Measurements from ENCODE around the gene RPH3AL.
"Not testable (repeated sequence)": the region's sequence is repeated elsewhere in the genome, so short reads cannot be mapped to it uniquely, and the experiment has no call there.

RPH3AL gene

DNA sequence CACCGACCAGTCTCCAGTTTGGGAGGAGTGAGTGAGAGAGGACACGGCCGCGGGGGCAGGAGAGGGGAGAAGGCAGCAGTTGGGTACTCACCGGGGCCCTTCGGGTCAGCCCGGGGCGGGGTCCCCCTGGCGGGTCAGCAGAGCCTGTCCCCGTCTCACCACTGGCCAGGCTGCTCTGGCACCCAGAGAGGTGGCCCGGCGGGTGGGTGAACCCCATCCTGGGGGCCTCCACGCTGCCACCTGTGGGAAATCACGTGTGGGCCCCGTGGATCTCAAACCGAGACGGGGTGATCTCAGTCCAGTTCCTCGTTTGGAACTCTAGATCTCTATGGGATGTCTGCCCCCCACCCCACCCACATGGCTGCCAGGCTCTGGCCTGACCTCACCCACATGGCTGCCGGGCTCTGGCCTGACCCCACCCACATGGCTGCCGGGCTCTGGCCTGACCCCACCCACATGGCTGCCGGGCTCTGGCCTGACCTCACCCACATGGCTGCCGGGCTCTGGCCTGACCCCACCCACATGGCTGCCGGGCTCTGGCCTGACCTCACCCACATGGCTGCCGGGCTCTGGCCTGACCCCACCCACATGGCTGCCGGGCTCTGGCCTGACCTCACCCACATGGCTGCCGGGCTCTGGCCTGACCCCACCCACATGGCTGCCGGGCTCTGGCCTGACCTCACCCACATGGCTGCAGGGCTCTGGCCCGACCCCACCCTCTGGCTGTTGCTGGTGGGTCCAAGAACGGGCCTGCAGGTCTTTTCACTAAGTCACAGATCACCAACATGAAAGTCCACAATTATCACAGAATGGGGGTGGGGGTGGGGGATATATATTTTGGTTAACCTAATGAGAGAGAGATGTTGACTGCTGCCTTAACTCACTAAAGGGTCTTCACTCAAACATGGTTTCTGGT, 136.8 kb downstream of the RPH3AL start:
- not testable (repeated sequence) for DNase-seq

DNA sequence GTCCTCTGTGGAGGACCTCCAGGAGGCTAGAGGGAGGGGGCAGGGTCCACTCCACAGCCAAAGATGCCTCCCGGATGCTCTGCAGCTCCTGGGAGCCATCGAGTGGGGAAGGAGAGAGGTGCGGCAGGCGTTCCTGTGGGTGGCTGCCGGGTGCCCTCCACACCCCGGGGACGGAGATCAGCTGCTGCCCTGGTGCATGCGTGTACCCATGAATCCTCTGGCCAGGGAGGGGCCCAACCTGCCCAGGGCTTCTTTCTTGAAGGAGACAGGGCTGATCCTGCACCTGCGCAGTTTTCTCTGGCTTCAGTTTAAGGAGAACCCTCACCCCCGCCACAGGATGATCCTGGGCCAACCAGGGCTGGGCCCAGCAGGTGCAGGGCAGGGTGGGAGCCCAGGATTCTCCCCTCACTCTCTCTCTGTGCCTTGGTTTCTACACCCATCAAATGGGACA, 137.7 kb downstream of the RPH3AL start:
- DNase-seq, result no peak

DNA sequence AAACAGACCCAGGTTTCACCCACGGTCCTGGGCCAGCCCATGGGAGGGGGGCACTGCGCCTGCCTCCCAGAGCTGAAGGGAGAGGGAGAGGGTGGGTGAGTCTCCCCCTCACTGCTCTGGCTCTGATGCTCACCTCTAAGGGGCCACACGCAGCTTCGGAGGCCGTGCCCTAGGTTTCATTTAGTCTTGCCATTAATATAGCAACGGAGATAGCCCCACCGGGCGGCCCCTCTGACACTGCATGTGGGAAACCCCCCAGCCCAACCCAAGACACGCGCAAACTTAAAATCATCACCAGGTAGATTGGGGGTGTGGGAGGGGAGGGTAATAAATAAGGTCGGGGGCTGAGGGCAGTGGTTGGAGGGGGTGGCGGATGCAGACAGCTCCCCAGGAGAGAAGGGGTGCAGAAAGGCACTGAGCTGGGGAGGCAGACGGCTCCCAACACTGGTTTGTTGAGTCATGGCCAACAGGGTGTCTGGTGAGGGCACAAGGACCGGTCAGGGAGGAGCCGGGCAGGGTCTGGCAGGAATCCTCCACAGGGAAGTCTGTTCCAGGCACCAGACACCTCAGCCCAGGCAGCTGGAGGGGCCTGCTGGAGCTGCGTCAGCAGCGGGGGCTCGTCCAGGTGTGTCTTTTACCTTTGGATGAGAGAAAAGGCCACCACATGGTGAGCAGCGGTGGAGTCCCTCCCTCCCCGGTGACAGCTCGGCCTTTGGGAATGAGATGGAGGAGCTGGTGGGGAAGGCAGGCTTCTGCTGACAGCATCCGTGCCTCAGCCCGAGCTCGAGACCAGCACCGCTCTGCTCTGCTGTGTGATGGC, 139.1 kb downstream of the RPH3AL start:
- no peak for DNase-seq

- DNase-seq, result no peak
These were observed 142.2 kb downstream of the RPH3AL start for GRCh38 chr17:210402-210801.

GRCh38 chr17:208429-208828, 144.2 kb downstream of the RPH3AL start:
- DNase-seq, result no peak

DNA sequence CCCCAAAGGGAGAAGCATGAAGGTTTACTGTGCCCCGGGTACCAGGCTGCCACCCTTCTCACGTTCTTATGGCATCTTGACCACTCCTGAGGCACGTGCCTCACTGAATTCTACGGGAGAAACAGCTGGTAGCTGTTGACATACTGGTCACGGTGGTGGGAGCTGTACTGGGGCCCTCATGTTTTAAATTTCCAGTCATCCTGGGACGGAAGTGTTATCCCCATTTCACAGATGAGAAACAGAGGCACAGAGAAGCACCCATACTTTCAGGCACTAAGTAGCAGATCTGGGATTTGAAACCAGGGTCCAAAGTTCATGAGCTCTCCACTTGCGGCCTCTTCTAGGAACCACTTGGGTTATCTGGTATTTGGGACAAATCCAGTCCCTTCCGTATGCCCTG, 144.8 kb downstream of the RPH3AL start:
- DNase-seq, result no peak

DNA sequence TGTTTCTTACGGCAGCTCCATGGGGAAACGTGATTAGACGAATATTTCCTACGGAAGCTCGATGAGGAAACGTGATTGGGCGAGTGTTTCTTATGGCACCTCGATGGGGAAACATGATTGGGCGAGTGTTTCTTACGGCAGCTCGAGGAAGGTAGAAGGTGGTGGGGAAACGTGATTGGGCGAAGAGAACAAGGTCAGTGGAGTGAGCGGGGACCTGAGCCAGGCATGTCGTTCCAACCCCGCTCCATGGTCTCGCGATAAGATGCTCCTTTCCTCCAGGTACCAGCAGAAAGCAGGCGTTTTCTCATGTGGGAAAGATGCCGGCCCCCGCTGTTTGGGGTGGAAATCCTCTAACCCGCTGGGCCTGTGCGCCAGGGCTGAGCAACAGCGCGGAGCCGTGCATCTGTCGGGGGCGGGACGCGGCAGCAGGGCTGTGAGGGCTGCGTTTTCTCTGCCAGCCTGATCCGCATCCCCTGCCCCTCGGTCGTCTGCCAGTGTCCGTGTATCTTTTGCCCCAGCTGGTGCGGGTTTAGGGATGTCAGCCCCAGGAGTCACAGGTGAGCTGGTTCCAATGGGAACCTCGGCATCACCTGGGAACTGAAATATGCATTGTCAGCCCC, 145.6 kb downstream of the RPH3AL start:
- no peak for DNase-seq

- DNase-seq, result not testable (repeated sequence)
These were observed 146.1 kb downstream of the RPH3AL start for GRCh38 chr17:206484-206883.

- no peak for DNase-seq
These were observed 146.8 kb downstream of the RPH3AL start for GRCh38 chr17:205817-206216.

GRCh38 chr17:205148-205669, 147.4 kb downstream of the RPH3AL start:
- no peak for DNase-seq

GRCh38 chr17:204427-205147, 148.0 kb downstream of the RPH3AL start:
- DNase-seq, result no peak

GRCh38 chr17:202501-202951, 150.1 kb downstream of the RPH3AL start:
- DNase-seq, result no peak

DNA sequence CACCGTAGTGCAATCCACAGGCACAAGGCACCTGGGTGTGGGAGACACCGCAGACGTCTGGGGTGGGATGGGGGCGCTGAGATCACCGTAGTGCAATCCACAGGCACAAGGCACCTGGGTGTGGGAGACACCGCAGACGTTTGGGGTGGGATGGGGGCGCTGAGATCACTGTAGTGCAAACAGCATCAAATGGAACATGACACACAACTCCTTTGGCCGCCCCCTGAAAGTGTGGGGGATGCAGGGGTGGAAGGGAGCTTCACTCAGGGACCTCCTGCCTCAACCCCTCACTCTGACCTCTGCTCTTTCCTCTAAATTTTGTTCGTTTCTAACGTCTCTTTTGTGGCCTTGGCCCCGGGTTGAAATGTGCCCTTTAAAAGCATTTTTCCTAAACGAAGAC, 150.9 kb downstream of the RPH3AL start:
- not testable (repeated sequence) for DNase-seq

- DNase-seq, result not testable (repeated sequence)
These were observed 151.3 kb downstream of the RPH3AL start for GRCh38 chr17:201257-201656.

GRCh38 chr17:200586-200985, 152.0 kb downstream of the RPH3AL start:
- DNase-seq, result no peak

GRCh38 chr17:199806-200545, 152.6 kb downstream of the RPH3AL start:
- DNase-seq, result no peak

- DNase-seq, result no peak
These were observed 153.4 kb downstream of the RPH3AL start for GRCh38 chr17:199191-199604.

GRCh38 chr17:198225-198624, 154.4 kb downstream of the RPH3AL start:
- not testable (repeated sequence) for DNase-seq

DNA sequence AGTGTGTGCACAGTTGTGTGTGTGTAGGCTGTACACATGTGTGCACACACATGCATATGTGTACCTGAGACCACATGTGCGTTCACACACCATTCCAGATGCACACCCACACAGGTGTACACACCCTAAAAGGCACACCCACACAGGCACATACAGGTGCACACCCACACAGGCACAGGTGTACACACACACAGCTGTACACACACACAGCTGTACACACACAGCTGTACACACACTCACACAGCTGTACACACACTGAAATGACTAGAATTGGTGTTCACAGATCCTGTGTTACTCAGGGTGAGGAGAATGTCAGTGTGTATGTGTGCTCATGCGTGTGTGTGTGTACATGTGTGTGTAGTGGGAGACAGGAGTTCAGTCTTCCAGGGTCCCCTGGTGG, 155.3 kb downstream of the RPH3AL start:
- DNase-seq, result no peak

GRCh38 chr17:194828-195602, 157.6 kb downstream of the RPH3AL start:
- no peak for DNase-seq
